ENCODE data around the gene RHEB. TPM values are rescaled to one million over a fixed set of nuclear protein-coding genes. Genes with fewer than 3 reads are reported as not detected.

Gene RHEB
- total and polyA plus RNA-seq, 2 donors (not counting 3 experiments of a cell fraction or from before 2014, with no cell fraction given), result 59.4 to 108 TPM

- no TSS peak for BruUV-seq (replicated peaks)
- POLR2A ChIA-PET, result no interaction called here
- intact Hi-C loops (cut with micrococcal nuclease), result no loop called here
Measured at GRCh38 chr7:151455690-151456089, 64.0 kb downstream of the RHEB start.

More at GRCh38 chr7:151455690-151456089, 64.0 kb downstream of the RHEB start:
- TF ChIP-seq GATA2 (IDR thresholded peaks at IDR 0.05; ENCODE audit: insufficient read depth, insufficient read length, low read depth, low read length), result no peak
- TF ChIP-seq, protein P1, sequence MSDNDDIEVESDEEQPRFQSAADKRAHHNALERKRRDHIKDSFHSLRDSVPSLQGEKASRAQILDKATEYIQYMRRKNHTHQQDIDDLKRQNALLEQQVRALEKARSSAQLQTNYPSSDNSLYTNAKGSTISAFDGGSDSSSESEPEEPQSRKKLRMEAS (IDR thresholded peaks at IDR 0.05; ENCODE audit: insufficient read depth, insufficient read length), result no peak
- TF ChIP-seq, protein P2, sequence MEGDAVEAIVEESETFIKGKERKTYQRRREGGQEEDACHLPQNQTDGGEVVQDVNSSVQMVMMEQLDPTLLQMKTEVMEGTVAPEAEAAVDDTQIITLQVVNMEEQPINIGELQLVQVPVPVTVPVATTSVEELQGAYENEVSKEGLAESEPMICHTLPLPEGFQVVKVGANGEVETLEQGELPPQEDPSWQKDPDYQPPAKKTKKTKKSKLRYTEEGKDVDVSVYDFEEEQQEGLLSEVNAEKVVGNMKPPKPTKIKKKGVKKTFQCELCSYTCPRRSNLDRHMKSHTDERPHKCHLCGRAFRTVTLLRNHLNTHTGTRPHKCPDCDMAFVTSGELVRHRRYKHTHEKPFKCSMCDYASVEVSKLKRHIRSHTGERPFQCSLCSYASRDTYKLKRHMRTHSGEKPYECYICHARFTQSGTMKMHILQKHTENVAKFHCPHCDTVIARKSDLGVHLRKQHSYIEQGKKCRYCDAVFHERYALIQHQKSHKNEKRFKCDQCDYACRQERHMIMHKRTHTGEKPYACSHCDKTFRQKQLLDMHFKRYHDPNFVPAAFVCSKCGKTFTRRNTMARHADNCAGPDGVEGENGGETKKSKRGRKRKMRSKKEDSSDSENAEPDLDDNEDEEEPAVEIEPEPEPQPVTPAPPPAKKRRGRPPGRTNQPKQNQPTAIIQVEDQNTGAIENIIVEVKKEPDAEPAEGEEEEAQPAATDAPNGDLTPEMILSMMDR (IDR thresholded peaks at IDR 0.05; ENCODE audit: extremely low read depth in 1 of 2, insufficient read depth in 1 of 2, low read depth in 1 of 2, low read length in 2 of 2), result no peak
- TF ChIP-seq JUN (IDR thresholded peaks at IDR 0.05; ENCODE audit: borderline replicate concordance, insufficient read depth, insufficient read length, low read depth), result no peak
- TF ChIP-seq POLR2AphosphoS5 (IDR thresholded peaks at IDR 0.05; ENCODE audit: insufficient read depth, low read depth, low read length), result no peak
- no peak for TF ChIP-seq FOS (IDR thresholded peaks at IDR 0.05; ENCODE audit: borderline replicate concordance, insufficient read depth, low read length)
- no peak for TF ChIP-seq EZH2 (IDR thresholded peaks at IDR 0.05; ENCODE audit: borderline replicate concordance, low read depth, low read length, severe bottlenecking)
- no peak for TF ChIP-seq POLR2A (IDR thresholded peaks at IDR 0.05; ENCODE audit: low read depth, low read length)
- TF ChIP-seq MYC (IDR thresholded peaks at IDR 0.05; ENCODE audit: low read depth, low read length), result no peak
- Histone ChIP-seq H3K4me2 (ENCODE audit: insufficient read depth, low read length) (no peak overlapping the region), H2AFZ (ENCODE audit: low read depth, low read length) (no peak overlapping the region), H3K9me1 (replicated peaks; ENCODE audit: control insufficient read depth, extremely low read depth, insufficient read depth, low read length) (no peaks in the 10 kb centered on the region), H3K36me3 (ENCODE audit: control insufficient read depth in 2 of 2, extremely low read depth in 1 of 2, insufficient read depth in 2 of 2, low read length in 2 of 2) (no peaks in the 10 kb centered on the region), H3K79me2 (ENCODE audit: control insufficient read depth, insufficient read depth, low read length) (no peaks in the 10 kb centered on the region), H3K9me3 (replicated peaks; ENCODE audit: control insufficient read depth, insufficient read depth, low read length) (no peaks in the 10 kb centered on the region), H3K4me3 (replicated peaks in 1 of 3; ENCODE audit: insufficient read depth in 1 of 3, low read depth in 1 of 3, low read length in 3 of 3) (no peak overlapping the region), H3K27ac (ENCODE audit: insufficient read depth, low read depth, low read length) (no peak overlapping the region), H3K27me3 (ENCODE audit: control insufficient read depth in 2 of 2, insufficient read depth in 2 of 2, low read length in 2 of 2) (no peaks in the 10 kb centered on the region), H4K20me1 (replicated peaks; ENCODE audit: control insufficient read depth, extremely low read depth, insufficient read depth, low read length) (no peaks in the 10 kb centered on the region), H3K9ac (replicated peaks; ENCODE audit: extremely low read depth, insufficient read depth, low read length) (no peak overlapping the region), H3K4me1 (ENCODE audit: control insufficient read depth, extremely low read depth, insufficient read depth, low read length) (peaks cover 15% of the 10 kb centered on the region)
- CTCF ChIA-PET, result interaction anchor here (2.8 kb wide), 1 partner anchor 7 kb away, joined by 10 read pairs; no protein-coding TSS in a partner anchor
- dilution Hi-C loops (cut with MboI; ENCODE audit: extremely low pct_ligation_motif_present, low sequenced_read_pairs), result no loop called here
- DNase-seq (ENCODE audit: low read depth, low spot score), result no peak
- FAIRE-seq, result no peak

Measured in endothelial cell of umbilical vein (primary cell).